DMS53 (cell line): ENCODE results near the gene KRTAP5-4.
A peak's percentile ranks its signal among the peaks of the same experiment; 100 is the strongest.
"Not testable (repeated sequence)": the region's sequence is repeated elsewhere in the genome, so short reads cannot be mapped to it uniquely, and the experiment has no call there.

Experiments used
- DNase-seq: peaks from one replicate; lab custom pipeline; 2025; lab: John Stamatoyannopoulos, UW

Gene KRTAP5-4

DNA sequence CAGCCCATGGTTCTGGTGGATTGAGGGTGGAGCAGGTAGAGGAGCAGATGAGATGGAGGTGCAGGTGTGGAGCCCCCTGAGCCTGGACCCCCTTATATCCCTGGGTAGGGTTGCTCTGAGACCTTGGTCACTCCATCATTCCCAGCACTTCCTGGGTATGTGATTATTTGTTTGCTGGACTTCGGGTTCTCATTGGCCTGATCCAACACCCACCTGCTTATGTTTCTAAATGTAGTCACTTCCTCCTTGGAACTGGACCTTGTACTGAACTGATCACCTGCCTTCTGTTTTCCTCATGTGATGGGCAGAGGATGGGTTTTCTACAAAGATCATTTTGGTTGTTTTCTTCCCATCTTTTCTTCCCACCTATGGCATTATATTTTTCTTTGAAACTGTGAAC lies at the start of gene KRTAP5-4:
KRTAP5-4 (minus strand) TSS at position 53 of the 400 bp plus-strand sequence; CDS start at position 8, 45 bp downstream.
- peak; percentile 61 for DNase-seq

DNA sequence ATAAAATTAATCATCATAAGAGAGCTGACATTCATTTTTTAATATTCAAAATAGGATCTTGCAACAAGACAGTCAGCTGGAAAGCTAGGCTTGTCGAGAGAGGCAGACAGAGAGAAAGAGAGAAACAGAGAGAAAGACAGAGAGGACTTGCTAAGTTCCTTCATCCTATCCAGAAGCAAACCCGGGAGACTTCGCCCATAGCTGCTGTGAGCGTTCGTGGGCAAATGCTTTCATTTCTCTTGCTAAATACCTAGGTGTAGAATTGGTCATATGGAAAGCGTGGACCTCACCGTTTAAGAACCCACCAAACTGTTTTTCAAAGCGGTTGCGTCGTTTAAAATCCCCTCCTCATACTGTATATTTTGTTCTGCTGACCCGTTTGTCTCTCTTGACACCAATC lies 49.7 kb upstream of the KRTAP5-4 start:
- DNase-seq = no peak

DNA sequence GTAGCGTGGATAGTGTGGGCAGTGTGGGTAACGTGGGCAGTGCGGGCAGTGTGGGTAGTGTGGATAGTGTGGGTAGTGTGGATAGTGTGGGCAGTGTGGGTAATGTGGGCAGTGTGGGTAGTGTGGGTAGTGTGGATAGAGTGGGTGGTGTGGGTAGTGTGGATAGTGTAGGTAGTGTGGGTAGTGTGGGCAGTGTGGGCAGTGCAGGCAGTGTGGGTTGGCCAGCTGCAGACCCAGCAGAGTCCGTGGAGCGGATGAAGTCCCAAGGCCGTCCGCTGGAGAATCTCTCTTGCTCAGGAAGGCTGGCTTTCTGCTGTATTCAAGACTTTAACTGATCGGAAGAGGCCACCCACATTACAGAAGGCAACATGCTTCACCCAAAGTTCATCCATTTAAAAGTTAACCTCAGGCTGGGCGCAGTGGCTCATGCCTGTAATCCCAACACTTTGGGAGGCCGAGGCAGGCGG lies 49.0 kb upstream of the KRTAP5-4 start:
- no peak for DNase-seq

GRCh38 chr11:1670457-1670856 lies 48.5 kb upstream of the KRTAP5-4 start:
- DNase-seq = not testable (repeated sequence)

- DNase-seq = no peak
These were observed 47.7 kb upstream of the KRTAP5-4 start for GRCh38 chr11:1669546-1670218.

DNA sequence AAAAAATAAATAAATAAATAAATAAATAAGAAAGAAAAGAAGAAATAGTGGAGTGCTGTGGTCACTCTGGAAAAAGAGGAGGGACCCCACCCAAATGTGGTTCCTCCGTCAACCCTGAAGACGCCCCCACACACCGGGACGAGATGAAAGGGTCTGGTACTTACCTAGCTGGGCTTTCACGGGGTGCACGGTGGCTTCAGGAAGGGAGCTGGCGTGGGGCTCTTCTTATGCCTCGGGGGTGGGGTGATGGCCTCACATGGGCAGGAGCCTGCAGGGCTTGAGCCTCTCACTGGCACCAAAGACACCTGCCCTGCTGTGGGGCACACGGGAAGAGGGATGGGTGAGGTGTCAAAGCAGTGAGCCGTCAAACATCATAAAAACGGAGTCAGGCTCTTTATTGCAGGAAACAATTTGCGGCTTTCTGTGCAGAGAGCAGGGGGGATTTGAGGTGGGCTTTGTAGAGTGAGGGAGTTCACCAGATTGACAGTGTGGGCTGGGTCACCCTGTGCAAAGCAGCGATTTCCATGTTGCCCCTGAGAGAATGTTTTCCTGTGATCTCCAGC lies 47.1 kb upstream of the KRTAP5-4 start:
- DNase-seq = no peak

- DNase-seq = no peak
These were observed 46.0 kb upstream of the KRTAP5-4 start for GRCh38 chr11:1667906-1668305.

DNA sequence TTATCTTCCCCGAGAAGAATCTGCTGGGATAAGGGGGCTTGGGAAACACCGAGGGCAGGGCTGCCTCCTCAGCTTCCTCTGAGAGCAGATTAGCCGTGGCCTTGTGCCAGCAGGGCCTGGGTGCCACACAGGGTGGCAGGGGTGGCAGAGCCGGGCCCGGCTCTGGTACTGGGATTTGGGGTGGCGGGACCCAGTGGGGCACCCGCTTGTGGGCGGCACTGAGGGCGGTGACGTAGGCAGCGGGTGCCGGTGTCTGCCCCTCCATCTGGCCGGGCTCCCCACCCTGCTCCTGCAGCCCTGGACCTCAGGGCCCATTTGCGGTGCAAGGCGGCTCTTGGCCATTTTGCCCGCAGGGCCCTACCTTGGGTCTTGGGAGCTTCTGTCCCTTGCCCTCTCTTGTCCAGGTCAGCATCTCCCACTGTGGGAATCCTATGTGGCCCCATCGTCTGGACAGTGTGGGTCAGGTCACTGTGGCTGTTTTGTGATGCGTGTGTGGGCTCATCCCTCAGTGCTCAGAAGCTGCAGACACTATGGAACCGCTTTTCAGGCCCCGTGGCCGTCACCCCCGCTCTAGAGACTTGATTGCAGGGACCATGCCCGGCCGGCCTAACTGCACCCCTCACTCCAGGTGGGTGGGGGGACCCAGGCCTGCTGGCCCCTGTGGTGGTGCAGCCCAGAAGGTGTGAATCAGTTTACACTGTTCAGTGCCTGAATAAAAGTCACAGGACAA lies 45.3 kb upstream of the KRTAP5-4 start:
- DNase-seq = no peak

- DNase-seq = no peak
These were observed 43.4 kb upstream of the KRTAP5-4 start for GRCh38 chr11:1665313-1665712.

DNA sequence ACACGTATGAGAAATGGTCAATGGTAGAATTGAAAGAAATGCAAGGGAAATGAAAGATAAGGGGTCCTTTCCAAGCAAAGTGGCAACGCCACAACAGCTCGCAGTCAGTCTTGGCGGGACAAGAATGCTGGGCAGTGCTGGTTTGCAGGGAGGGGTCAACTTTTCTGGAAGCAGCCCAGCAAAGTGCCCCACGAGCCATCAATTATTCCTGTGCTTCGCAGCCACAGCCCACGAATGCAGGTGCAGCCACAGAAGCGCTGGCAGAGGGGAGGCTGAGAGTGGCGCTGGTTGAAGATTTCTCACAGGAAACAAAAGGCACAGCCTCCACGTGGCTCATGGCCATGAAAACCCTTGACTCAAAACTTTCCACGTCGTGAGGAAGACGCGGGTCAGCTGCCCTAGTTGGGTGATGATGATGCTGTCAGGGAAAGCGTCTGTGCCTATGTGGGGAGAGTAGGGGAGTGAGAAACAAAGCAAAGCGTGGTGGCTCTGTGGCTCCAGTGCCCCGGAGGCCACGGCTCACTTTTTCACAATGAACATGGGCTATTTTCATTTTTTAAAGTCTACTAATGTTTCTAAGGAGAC lies 40.9 kb upstream of the KRTAP5-4 start:
- not testable (repeated sequence) for DNase-seq

GRCh38 chr11:1661454-1662269 lies 39.7 kb upstream of the KRTAP5-4 start:
- DNase-seq = not testable (repeated sequence)

- no peak for DNase-seq
These were observed 38.4 kb upstream of the KRTAP5-4 start for GRCh38 chr11:1660111-1660867.

DNA sequence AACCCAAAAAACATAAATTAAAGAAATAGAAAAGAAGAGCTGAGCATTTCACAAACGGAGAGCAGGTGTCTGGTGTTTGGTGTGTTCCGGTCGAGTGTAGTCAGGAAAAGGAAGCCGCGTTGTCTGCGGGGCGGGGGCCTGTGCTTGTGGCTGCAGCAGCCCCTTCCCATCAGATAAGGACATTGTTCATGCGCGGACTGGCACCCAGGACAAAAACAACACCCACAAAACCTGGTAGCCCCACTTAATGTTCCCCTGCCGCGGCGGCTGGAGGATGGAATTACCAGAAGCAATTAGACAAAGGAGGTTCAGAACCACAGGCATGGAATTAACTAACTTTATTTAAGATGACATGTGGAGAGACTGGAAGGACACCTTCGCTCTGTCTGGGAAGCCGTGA lies 37.6 kb upstream of the KRTAP5-4 start:
- no peak for DNase-seq

GRCh38 chr11:1656670-1657069 lies 34.7 kb upstream of the KRTAP5-4 start:
- DNase-seq = no peak

GRCh38 chr11:1656061-1656441 lies 34.1 kb upstream of the KRTAP5-4 start:
- DNase-seq = no peak

DNA sequence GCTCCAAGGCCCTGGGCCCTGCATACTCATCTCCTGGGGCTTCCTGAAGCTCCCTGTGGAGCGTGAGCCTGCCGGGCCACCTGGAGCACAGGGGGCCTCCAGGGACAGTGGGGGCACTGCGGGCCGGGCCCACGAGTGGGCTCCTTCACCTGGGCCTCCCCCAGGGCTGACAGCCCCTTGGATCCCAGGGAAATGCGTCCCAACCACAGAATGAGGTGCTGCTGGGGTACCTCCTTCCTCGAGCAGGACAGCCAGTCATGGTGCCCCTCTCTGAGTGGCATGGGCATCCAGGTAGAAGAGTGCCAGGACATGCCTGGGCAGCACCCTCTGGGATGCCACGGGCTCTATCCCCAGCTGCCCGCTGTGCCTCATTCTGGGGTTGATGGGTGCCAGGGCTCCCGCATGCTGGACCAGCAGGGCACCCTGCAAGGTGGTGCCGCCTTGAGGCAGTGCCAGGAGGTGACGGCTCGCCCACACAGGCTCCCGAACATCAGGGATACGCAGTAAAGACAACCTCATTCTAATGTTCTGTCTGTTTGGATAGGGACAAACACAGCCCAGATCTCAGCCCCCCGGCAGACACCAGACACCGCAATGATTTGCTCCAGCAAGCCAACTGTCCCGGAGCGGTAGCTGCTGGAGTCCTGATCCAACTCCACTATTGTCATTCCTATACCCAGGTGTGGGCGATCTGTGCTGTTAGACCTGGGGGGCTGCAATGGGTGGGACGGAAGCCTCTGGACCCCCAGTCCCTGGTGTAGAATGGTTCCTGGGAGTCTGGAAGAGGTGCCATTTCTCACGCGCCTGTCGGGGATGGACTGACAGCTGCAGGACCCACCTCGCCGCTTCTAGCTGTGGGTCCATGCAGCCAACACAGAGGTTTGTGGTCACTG lies 33.5 kb upstream of the KRTAP5-4 start:
- no peak for DNase-seq

DNA sequence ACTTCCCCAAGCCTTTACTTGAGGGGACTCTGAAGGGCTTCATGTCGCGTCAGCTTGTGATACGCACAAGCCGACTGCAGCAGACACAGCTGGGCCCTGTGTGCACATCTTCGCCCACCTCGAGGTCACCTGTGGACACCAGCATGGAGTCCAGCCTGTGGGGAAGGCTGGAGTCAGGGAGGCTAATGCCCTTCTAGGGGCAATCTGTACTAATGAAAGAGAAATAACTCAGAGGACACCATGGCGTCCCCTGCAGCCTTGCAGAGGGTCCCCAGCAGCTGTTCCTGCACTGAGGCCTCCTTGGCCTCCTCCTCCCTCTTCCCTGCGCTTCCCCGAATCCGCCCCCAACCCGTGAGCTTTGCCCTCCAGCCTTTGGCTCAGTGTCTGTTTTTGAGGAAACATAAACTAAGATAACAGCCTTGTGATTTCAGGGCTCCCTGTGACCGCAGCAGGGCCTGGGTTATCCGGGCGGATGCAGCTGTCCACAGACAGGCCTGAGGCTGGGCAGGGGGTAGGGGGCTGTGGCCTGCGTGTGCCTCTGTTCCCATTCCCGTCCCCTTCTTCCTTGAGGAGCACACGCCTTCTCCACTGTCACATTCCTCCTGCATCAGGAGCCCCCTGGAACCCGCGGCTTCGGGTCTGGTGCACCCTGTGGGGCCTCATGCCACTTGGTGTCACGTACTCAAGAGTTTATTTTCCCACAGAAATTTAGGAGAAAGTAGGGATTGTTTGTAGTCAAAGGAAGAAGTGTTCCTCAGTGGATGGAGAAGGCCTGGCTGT lies 32.6 kb upstream of the KRTAP5-4 start:
- DNase-seq = no peak

DNA sequence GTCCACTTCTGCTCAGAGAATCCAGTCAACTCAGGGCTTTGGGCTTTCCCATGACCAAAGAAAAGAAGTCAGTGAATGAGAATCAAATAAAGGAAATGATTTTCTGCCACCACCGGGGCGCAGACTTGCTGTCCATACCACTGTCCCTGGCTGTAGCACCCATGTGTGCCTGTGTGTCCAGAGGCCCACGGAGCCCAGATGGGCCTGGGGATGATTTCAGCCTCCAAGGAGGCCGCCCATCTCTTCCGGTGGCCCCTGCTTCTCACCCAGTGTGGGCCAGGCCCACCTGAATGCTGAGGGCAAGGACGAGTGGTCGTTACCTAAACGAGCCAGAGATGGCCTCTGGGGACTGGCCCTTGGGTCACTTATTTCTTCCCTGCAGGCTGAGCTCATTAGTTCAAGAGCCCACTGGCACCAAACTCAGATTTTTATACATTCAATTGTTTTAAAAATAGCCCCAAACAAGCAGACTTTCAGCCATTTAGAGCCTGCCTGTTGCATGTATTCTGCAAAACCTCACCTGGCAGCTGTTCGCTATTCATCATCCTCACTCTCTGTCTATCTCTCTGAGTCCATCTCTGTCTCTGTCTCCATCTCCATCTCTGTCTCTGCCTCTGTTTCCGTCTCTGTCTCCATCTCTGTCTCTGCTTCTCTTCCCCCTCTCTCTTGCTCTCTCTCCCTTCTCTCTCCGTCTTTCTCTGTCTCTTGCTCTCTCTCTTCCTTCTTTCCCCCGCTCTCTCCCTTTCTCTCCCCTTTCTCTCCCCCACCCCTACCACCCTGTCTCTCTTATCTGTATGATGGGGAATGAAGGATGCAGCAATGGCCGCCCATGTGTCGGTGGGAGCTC lies 31.8 kb upstream of the KRTAP5-4 start:
- no peak for DNase-seq
